HG03439 (cell line): ENCODE data around the gene NXF3.
"Not testable (repeated sequence)": the region's sequence is repeated elsewhere in the genome, so short reads cannot be mapped to it uniquely, and the experiment has no call there.

ENCODE experiments used
- ATAC-seq: cut with Tn5 transposase; IDR thresholded peaks from one replicate; pipeline ENCODE4 v1.9.1; 2021; ENCODE audit warnings: mild to moderate bottlenecking, moderate library complexity; ENCODE audit not compliant: unreplicated experiment

NXF3 gene

DNA sequence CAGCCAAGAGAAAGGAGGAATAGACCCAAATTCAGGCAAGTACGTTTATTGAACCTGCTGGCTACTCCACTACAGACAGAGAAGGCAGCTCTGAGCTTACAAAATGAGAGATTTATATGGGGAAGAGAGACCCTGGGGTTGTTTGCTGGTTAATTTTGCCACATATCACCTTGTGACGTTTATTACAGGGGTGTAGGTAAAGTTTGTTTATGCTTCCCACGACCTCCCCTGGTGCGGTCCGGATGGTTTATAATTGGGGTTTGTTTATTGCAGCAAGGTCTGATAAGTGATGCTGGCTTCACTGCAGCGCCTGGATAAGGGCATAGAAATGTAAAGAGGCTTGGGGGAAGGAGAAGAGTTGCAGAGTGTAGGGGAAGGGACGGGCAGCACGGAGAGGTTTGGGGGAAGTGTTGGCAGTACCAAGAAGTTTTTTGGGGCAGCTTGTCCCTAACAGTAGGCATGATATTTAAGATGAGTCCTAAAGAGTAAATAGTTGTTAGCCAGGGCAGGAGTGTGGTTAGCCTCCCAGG lies 41.6 kb downstream of the NXF3 start:
- ATAC-seq: no peak

DNA sequence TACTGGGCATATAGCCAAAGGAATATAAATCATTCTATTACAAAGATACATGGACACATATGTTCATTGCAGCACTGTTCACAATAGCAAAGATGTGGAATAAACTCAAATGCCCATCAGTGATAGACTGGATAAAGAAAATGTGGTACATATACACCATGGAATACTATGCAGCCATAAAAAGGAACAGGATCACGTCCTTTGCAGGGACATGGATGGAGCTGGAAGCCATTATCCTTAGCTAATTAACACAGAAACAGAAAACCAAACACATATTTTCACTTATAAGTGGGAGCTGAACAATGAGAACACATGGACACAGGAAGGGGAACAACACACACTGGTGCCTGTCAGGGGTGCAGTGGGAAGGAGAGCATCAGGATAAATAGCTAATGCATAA lies 59.6 kb downstream of the NXF3 start:
- ATAC-seq: not testable (repeated sequence)
